Measurements from ENCODE around the gene CCL18.
"Not testable (repeated sequence)": the region's sequence is repeated elsewhere in the genome, so short reads cannot be mapped to it uniquely, and the experiment has no call there.

- TF ChIP-seq CTCF, POLR2A (IDR thresholded peaks at IDR 0.05): not testable (repeated sequence)
Measured at GRCh38 chr17:36083691-36084090, 19.6 kb downstream of the CCL18 start.
